HG03159 (cell line): ENCODE results near the gene ROS1.
"Not testable (repeated sequence)": the region's sequence is repeated elsewhere in the genome, so short reads cannot be mapped to it uniquely, and the experiment has no call there.

Source experiments
- ATAC-seq: cut with Tn5 transposase; IDR thresholded peaks from one replicate; pipeline ENCODE4 v1.9.1; 2021; ENCODE audit warnings: mild to moderate bottlenecking, moderate library complexity; ENCODE audit not compliant: unreplicated experiment

Gene ROS1

DNA sequence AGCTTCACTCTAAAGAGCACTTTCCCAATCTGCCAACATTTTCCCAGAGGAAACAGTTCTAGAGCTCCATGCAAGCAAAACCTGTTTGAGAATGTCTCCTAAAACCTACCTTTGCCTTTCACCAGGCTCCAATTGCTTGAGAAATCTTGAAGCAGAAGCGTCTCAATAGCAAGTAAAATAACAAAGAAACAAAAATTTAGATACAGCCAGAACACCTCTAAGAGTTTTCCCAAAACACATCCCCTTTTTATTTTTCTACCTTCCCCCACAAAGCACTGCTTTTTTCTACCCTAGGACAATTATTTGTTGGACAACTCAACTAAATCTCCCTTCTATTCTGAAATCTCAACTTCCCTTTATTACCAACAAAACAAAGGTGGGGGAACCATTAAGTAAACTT, 156.8 kb downstream of the ROS1 start:
- no peak for ATAC-seq

- ATAC-seq = no peak
Observed at GRCh38 chr6:117267766-117268534, 157.8 kb downstream of the ROS1 start.

GRCh38 chr6:117267054-117267347, 158.7 kb downstream of the ROS1 start:
- no peak for ATAC-seq

GRCh38 chr6:117266257-117267053, 159.3 kb downstream of the ROS1 start:
- no peak for ATAC-seq

DNA sequence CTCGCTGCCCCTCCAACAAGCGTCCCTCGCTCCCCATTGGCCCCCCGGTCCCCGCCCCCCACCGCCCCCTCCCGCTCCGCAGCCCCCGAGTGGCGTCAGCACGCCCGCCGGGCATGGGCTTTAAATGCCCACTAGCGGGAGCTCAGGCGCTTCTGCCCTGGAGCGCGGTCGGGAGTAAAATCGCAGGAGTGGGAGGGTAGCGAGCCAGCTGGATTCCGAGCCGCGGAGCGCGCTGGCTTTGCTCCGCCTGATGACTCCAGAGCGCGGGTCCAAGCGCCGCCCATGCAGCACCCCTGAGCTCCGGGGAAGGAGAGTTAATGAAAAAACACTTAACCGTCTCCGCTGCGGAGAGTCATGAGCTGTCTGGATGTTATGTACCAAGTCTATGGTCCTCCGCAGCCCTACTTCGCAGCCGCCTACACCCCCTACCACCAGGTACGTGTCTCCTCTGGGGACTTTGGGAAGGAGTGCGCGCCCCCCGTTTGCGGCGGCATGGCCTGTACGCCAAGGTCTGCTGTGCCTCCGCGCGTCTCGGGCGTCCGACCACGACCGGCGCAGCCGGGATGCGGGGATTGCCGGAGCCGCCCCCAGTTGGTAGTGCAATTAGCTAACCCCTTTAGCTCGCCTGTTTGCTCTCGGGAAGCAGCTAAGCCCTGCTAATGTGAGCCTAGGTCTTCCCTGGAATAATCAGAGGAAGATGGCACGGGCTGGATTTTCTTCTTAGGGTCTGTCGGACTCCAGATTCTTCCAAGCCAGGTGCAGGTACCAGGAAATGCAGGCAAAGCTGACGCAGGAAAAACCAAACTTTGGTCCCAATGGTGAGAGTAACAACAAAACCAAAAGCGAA, 160.1 kb downstream of the ROS1 start, which contains the start of gene VGLL2:
Gene VGLL2, plus strand, starts transcription at position 149 of the 847 bp plus-strand sequence. Its CDS starts 206 bp downstream, at position 355.
- ATAC-seq = peak; percentile 40

GRCh38 chr6:117264692-117265409, 160.9 kb downstream of the ROS1 start:
- peak; percentile 35 for ATAC-seq

DNA sequence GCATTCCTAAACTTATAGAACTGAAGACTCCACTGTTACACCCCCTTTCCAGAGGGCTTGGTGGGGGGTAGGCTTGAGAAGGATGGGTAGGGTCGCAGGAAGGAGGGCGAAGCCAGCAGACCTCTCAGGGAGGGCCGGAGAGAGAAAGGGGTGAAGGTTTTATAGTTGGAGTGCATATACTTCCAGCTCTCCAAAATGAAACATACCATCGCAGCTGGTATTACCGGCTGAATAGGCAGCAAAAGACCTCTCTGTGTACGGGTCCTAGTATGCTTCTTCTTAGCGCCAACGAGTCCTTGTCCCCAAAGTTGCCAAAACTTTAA, 161.4 kb downstream of the ROS1 start:
- no peak for ATAC-seq

DNA sequence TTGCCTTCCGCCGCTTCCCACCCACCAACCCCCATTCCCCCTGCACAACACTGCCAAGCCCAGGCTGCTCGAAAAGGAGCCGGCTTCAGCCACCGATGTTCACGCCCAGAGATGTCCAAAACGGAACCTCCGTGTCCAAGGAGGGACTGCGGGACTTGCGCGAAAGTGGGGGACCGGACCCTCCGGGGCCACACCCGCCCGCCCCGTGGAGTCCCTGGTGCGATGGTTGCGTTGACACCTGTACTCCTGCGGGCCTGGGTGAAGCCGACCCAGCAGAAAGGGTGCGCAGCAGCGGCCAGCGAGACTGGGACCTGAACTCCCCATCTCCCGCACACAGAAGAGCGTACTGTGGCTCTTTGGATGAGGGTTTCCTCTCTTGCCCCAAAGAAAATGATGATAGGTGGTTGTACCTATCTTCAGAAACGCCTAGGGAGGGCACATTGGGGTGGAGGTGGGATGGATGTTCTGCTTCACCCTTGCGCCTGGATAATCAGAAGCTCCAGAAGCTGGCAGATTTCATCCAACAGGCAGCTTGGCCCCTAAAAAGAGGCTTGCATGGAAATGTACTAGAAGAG, 162.3 kb downstream of the ROS1 start:
- no peak for ATAC-seq

DNA sequence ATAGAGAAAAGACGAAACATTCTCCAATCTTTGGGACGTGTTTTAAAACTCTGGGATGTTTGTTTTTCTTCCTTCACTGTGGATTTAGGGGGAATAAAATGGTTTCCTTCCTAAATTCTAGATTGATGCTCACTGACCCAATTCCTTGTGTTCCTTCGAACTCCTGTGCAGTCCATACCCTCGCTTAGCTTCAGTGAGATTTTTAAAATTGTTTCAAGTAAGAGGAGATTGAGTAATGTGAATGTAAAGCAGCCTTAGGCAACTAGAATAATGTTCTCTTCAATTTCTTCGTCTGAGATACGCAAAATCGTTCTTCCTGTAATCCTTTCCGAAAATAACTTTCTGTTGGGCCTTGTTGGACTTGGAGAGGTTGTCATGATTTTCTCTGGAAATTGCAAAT, 162.9 kb downstream of the ROS1 start:
- no peak for ATAC-seq

- no peak for ATAC-seq
Observed at GRCh38 chr6:117253785-117254184, 172.0 kb downstream of the ROS1 start.

- not testable (repeated sequence) for ATAC-seq
Observed at GRCh38 chr6:117244979-117245378, 180.8 kb downstream of the ROS1 start.

- not testable (repeated sequence) for ATAC-seq
Observed at GRCh38 chr6:117244571-117244970, 181.2 kb downstream of the ROS1 start.
